MCF 10A (cell line): ENCODE data around the gene LRRC43. TPM values are rescaled to one million over a fixed set of nuclear protein-coding genes. Genes with fewer than 3 reads are reported as not detected.

Source experiments
- BruUV-seq: library from RNA; stranded (reverse); fragments of 400-500 nt; replicated peaks from 2 replicates; lab custom pipeline; 2021; lab: Mats Ljungman, UMichigan
- CTCF ChIA-PET: fragments of 300-600 bp; sonication (Branson Sonifier 250); formaldehyde crosslinking; extraction: SDS; loops from one replicate; lab custom pipeline; 2021; ENCODE audit warnings: antibody characterized with exemption, inconsistent platforms; lab: Yijun Ruan, JAX
- POLR2A ChIA-PET: fragments of 300-600, 350-650 bp; sonication (Branson Sonifier 250); formaldehyde crosslinking; extraction: SDS; loops from one replicate; lab custom pipeline; 2020; ENCODE audit warnings: antibody characterized with exemption, inconsistent platforms; lab: Yijun Ruan, JAX
- DNase-seq: peaks from one replicate; pipeline ENCODE4 v3.0.0-alpha.2; 2018; ENCODE audit not compliant: unreplicated experiment
- H3K27ac Mint-ChIP-seq: one replicate; pipeline ENCODE4 v1.8.0; 2022; ENCODE audit warnings: mild to moderate bottlenecking, low read depth, mixed read lengths; ENCODE audit not compliant: unreplicated experiment
- H3K27me3 Mint-ChIP-seq: one replicate; pipeline ENCODE4 v1.8.0; 2022; ENCODE audit warnings: mixed read lengths; ENCODE audit not compliant: insufficient read depth, unreplicated experiment
- H3K36me3 Mint-ChIP-seq: one replicate; pipeline ENCODE4 v1.8.0; 2022; ENCODE audit warnings: mild to moderate bottlenecking, moderate library complexity, mixed read lengths; ENCODE audit not compliant: insufficient read depth, unreplicated experiment
- H3K4me1 Mint-ChIP-seq: one replicate; pipeline ENCODE4 v1.8.0; 2022; ENCODE audit warnings: mixed read lengths; ENCODE audit not compliant: insufficient read depth, unreplicated experiment
- H3K4me3 Mint-ChIP-seq: one replicate; pipeline ENCODE4 v1.8.0; 2022; ENCODE audit warnings: mild to moderate bottlenecking, moderate library complexity, mixed read lengths; ENCODE audit not compliant: unreplicated experiment
- H3K9me3 Mint-ChIP-seq: one replicate; pipeline ENCODE4 v1.8.0; 2022; ENCODE audit warnings: mixed read lengths; ENCODE audit not compliant: unreplicated experiment
- intact Hi-C: fragments of 100-400 bp; cut with micrococcal nuclease; formaldehyde crosslinking; loops from 2 replicates; pipeline ENCODE4 v1.14.1; 2022
- total RNA-seq: library from RNA; stranded (reverse); gene quantifications from 2 replicates; pipeline ENCODE4 v1.2.3, GENCODE V29; 2022
- TF ChIP-seq, protein P1 (sequence below): fragments of 200-600 bp; IDR thresholded peaks from one replicate; pipeline ENCODE4 v1.8.0; 2022; ENCODE audit warnings: antibody characterized with exemption, mild to moderate bottlenecking; ENCODE audit not compliant: unreplicated experiment

LRRC43 gene
- total RNA-seq, 1 experiment from 2014 or later = not detected

DNA sequence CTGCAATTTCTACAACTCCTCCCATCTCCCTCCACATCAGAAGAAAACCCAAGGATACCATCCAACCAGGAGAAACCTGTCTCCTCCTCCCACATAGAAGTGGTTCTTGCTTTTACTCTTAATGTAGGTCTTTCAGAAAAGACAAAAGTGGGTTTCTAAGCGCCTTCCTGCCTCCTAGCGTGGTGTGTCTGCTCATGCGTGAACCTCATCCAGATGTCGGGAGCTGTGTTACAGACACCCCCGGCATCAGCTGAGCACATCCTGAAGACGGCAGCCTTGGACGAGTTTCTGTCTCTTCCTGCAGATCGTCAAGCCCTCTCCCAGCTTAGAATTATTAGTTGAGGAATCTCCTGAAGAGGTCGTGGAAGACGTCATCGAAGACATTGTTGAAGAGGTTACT is 9.5 kb downstream of the LRRC43 start:
- POLR2A ChIA-PET = no interaction called here
- H3K27ac Mint-ChIP-seq = no peak overlapping the region
- H3K36me3 Mint-ChIP-seq = peaks cover 7% of the 10 kb centered on the region
- no peaks in the 10 kb centered on the region for H3K27me3 Mint-ChIP-seq
- DNase-seq = no peak
- intact Hi-C loops = loop anchor here (10.0 kb wide), 1 partner anchor 398 kb away; the partner anchor contains the start of gene RHOF
- CTCF ChIA-PET = interaction anchor here (0.6 to 2.4 kb wide), 6 partner anchors 35 to 1009 kb away, joined by 3 to 15 read pairs (median 4); no protein-coding TSS in a partner anchor
- H3K4me1 Mint-ChIP-seq = peaks cover 3% of the 10 kb centered on the region
- no TSS peak for BruUV-seq
- H3K9me3 Mint-ChIP-seq = peaks cover 7% of the 10 kb centered on the region
- TF ChIP-seq, protein P1, sequence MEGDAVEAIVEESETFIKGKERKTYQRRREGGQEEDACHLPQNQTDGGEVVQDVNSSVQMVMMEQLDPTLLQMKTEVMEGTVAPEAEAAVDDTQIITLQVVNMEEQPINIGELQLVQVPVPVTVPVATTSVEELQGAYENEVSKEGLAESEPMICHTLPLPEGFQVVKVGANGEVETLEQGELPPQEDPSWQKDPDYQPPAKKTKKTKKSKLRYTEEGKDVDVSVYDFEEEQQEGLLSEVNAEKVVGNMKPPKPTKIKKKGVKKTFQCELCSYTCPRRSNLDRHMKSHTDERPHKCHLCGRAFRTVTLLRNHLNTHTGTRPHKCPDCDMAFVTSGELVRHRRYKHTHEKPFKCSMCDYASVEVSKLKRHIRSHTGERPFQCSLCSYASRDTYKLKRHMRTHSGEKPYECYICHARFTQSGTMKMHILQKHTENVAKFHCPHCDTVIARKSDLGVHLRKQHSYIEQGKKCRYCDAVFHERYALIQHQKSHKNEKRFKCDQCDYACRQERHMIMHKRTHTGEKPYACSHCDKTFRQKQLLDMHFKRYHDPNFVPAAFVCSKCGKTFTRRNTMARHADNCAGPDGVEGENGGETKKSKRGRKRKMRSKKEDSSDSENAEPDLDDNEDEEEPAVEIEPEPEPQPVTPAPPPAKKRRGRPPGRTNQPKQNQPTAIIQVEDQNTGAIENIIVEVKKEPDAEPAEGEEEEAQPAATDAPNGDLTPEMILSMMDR = no peak
- no peak overlapping the region for H3K4me3 Mint-ChIP-seq

DNA sequence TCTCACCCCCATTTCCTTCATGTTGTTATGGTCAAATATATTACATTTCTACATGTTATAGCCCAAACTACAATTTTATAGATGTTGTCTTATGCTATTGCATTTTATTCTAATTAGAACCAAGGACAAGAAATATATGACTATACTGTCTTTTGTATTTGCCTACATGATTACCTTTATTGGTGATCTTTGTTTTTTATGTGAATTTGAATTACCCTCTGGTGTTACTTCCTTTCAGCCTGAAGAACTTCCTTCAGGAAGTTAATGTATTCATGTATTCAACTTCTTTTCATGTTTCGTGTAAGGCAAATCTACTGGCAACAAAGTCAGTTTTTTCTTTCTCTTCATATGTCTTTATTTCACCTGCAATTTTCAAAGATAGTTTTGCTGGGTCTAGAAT is 11.9 kb downstream of the LRRC43 start:
- TF ChIP-seq, protein P1 = no peak
- ChIA-PET CTCF (interaction anchor here (0.5 to 0.8 kb wide), 3 partner anchors 37 to 114 kb away, joined by 3 to 4 read pairs (median 3); no protein-coding TSS in a partner anchor), POLR2A (interaction anchor here (0.5 to 1.5 kb wide), 3 partner anchors 8 to 31 kb away, joined by 3 to 5 read pairs (median 3); partner anchors contain the start of genes B3GNT4 and DIABLO)
- no peak overlapping the region for H3K27ac Mint-ChIP-seq
- H3K27me3 Mint-ChIP-seq = no peaks in the 10 kb centered on the region
- intact Hi-C loops = loop anchor here (10.0 kb wide), 1 partner anchor 400 kb away; the partner anchor contains the start of gene RHOF
- H3K4me1 Mint-ChIP-seq = peaks cover 6% of the 10 kb centered on the region
- peaks cover 7% of the 10 kb centered on the region for H3K9me3 Mint-ChIP-seq
- no TSS peak for BruUV-seq
- DNase-seq = no peak
- H3K36me3 Mint-ChIP-seq = peaks cover 7% of the 10 kb centered on the region
- no peak overlapping the region for H3K4me3 Mint-ChIP-seq

DNA sequence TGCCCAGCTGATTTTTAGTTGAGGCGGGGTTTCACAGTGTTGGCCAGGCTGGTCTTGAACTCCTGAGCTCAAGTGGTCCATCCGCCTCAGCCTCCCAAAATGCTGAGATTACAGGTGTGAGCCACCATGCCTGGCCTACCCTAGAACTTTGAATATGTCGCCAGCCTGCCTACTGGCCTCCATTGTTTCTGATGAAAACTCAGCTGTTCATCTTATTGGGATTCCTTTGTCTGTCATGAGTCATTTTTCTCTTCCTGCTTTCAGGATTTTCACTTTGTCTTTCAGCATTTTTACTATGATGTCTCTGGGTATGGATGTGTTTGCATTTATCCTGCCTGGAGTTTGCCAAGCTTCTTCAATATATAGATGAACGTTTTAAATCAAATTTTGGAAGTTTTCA is 12.5 kb downstream of the LRRC43 start:
- TF ChIP-seq, protein P1 = no peak
- Mint-ChIP-seq H3K4me3 (no peak overlapping the region), H3K9me3 (peaks cover 7% of the 10 kb centered on the region), H3K36me3 (peaks cover 7% of the 10 kb centered on the region), H3K27me3 (no peaks in the 10 kb centered on the region), H3K27ac (no peak overlapping the region), H3K4me1 (peaks cover 6% of the 10 kb centered on the region)
- no TSS peak for BruUV-seq
- CTCF ChIA-PET = interaction anchor here (0.8 to 0.9 kb wide), 3 partner anchors 65 to 145 kb away, joined by 3 read pairs; no protein-coding TSS in a partner anchor
- intact Hi-C loops = loop anchor here (10.0 kb wide), 1 partner anchor 401 kb away; the partner anchor contains the start of gene RHOF
- POLR2A ChIA-PET = interaction anchor here (0.8 kb wide), 1 partner anchor 31 kb away, joined by 3 read pairs; the partner anchor contains the start of gene DIABLO
- DNase-seq = no peak

DNA sequence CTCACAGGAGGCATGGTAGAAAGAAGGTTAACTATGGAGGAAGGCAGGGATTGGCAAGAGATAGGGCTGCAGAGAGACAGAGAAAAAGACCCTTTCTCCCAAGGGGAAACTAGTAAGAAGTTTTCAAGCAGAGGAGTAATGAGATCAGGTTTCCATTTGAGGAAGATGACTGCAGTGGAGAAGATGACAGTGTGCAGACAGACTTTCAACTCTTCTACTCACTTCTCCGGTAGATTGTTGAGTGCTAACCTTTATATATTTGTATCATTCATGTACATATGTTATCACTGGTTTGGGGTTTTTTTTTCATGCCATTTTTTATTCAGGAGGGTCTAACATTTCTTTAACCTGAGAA is 14.7 kb downstream of the LRRC43 start:
- Mint-ChIP-seq H3K27ac (no peak overlapping the region), H3K36me3 (no peaks in the 10 kb centered on the region), H3K9me3 (peaks cover 7% of the 10 kb centered on the region), H3K27me3 (no peaks in the 10 kb centered on the region), H3K4me1 (peaks cover 6% of the 10 kb centered on the region), H3K4me3 (no peak overlapping the region)
- intact Hi-C loops = loop anchor here (10.0 kb wide), 1 partner anchor 403 kb away; the partner anchor contains the start of gene RHOF
- ChIA-PET POLR2A (interaction anchor here (0.6 kb wide), 1 partner anchor 110 kb away, joined by 6 read pairs; no protein-coding TSS in a partner anchor), CTCF (no interaction called here)
- no peak for DNase-seq
- BruUV-seq = no TSS peak
- TF ChIP-seq, protein P1 = no peak
